Measurements from ENCODE around the gene UFSP1.
"Not testable (repeated sequence)": the region's sequence is repeated elsewhere in the genome, so short reads cannot be mapped to it uniquely, and the experiment has no call there.

The UFSP1 gene

GRCh38 chr7:100854899-100855298 lies 34.6 kb downstream of the UFSP1 start:
- not testable (repeated sequence) for DNase-seq

GRCh38 chr7:100854146-100854895 lies 35.2 kb downstream of the UFSP1 start:
- DNase-seq, result no peak

- DNase-seq, result peak; percentile 92 to 96
Measured at GRCh38 chr7:100852048-100852872, 37.3 kb downstream of the UFSP1 start, which contains the start of gene SLC12A9. TSS of gene SLC12A9 (plus strand) at chr7:100852713. CDS start at chr7:100854198, 1,485 bp downstream.

GRCh38 chr7:100847360-100847759 lies 42.2 kb downstream of the UFSP1 start:
- no peak for DNase-seq

- no peak for DNase-seq
Measured at GRCh38 chr7:100840470-100841100, 48.9 kb downstream of the UFSP1 start.

GRCh38 chr7:100839361-100839760 lies 50.2 kb downstream of the UFSP1 start:
- DNase-seq, result no peak
